ENCODE data around the gene ACTL7B.
"Not testable (repeated sequence)": the region's sequence is repeated elsewhere in the genome, so short reads cannot be mapped to it uniquely, and the experiment has no call there.

The ACTL7B gene

DNA sequence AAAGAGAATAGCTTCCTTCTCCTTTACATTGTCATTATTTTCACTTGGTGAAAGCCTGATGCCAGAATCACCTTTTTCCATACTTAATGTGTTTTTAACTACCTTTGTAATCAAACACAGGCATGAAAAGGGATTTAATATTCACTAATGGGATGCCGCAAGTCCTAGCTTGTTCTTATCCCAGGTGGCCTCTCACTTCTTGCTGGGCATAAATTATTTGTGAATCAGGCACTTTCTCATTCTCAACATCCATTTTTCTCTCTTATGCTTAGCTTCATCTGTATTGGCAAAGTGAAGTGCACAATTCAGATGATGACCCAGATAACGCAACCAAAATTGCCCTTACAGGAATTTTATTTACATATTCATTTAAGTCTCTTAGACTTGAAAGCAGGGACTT, 10.9 kb downstream of the ACTL7B start:
- no peak for DNase-seq (ENCODE audit: low read depth)

DNA sequence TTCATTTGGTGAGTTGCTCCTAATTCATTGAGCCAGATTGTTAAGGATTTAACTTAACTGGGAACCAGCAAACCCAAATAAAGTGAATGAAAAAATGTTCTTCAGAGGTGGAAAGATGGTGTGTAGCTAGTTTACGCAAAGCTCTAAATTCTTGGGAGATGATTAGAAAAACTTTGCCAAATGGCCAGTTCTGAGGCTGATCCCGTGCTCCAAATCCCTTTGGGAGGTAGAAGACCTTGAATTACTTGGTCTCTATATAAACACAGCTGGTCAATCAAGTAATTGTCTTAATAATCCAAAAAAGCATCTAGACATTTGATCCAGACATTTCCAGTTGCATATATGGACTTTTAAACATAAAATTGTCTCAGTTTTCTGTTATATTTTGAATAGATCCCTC, 11.4 kb downstream of the ACTL7B start:
- no peak for DNase-seq (ENCODE audit: low read depth)

GRCh38 chr9:108842610-108843295, 13.0 kb downstream of the ACTL7B start:
- DNase-seq (ENCODE audit: low read depth): no peak

DNA sequence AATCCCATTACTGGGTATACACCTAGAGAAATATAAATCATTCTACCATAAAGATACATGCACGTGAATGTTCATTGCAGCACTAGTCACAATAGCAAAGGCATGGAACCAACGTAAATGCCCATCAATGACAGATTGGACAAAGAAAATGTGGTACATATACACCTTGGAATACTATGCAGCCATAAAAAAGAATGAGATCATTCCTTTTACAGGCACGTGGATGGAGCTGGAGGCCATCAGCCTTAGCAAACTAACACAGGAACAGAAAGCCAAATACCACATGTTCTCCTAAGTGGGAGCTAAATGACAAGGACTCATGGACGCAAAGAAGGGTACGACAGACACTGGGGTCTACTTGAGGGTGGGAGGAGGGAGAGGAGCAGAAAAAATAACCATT, 16.2 kb downstream of the ACTL7B start:
- not testable (repeated sequence) for DNase-seq (ENCODE audit: low read depth)

- DNase-seq (ENCODE audit: low read depth): peak; percentile 87
Measured at GRCh38 chr9:108838017-108838416, 17.8 kb downstream of the ACTL7B start.

DNA sequence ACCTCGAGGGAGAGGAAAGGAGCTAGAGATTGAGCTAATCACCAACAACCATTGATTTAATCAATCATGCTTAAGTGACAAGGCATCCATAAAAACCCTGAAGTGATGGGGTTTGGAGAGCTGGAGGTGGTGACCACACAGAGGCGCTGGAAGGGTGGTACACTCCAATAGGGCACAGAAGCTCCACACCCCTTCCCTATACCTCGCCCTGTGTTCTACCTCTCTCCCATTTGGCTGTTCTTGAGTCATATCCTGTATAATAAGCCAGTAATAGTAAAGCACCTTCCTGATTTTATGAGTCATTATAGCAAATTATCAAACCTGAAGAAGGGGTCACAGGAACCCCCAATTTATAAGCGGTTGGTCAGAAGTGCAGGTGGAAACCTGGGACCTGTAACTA, 18.3 kb downstream of the ACTL7B start:
- DNase-seq (ENCODE audit: low read depth): peak; percentile 76

GRCh38 chr9:108836781-108837180, 19.0 kb downstream of the ACTL7B start:
- peak; percentile 70 for DNase-seq (ENCODE audit: low read depth)

- no peak for DNase-seq (ENCODE audit: low read depth)
Measured at GRCh38 chr9:108836319-108836718, 19.5 kb downstream of the ACTL7B start.

GRCh38 chr9:108835831-108836230, 20.0 kb downstream of the ACTL7B start:
- peak; percentile 85 for DNase-seq (ENCODE audit: low read depth)

DNA sequence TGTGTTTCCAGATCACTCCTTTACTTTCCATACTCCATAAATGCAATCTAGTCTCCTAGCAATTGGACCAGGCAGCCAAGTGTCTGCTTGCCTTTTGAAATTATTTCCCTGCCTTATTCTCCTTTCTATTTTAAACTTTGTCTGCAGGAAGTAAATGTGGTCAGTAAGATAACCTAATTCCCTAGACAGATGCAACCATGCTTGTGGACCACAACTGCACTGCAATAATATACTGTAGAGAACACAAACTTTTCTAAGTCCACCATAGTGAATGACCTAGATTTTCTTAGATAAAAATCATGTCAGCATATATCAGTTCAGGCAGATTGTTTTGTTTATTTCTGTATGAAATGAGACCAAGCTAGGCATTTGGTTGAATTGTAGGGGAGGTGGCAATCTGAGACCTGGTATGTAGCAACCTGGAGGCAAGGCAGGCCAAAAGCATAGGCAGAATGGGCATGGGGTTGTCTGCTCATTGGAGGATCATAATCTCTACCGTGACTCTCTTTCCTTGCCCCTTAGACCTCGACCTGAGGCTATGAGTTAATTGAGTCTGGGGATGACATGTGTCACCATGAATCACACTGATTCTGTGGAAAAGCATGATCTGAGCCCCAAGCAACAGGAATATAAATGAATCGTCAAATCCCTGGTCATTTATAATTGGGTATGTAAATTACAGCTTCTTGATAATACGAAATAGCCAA, 20.7 kb downstream of the ACTL7B start:
- peak; percentile 78 for DNase-seq (ENCODE audit: low read depth)

DNA sequence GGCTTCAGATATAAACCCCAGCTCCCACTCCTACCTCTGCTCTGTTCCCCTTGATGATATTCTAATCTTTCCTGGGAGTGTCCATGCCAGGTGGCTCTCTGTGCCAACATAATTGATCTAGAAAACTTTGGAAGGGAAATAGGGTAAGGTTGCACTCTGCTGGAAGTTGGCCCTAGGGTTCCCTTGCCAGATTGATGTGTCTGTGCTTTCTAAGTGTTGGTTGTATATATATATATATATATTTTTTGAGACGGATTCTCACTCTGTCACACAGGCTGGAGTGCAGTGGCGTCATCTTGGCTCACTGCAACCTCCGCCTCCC, 23.6 kb downstream of the ACTL7B start:
- DNase-seq (ENCODE audit: low read depth): no peak

DNA sequence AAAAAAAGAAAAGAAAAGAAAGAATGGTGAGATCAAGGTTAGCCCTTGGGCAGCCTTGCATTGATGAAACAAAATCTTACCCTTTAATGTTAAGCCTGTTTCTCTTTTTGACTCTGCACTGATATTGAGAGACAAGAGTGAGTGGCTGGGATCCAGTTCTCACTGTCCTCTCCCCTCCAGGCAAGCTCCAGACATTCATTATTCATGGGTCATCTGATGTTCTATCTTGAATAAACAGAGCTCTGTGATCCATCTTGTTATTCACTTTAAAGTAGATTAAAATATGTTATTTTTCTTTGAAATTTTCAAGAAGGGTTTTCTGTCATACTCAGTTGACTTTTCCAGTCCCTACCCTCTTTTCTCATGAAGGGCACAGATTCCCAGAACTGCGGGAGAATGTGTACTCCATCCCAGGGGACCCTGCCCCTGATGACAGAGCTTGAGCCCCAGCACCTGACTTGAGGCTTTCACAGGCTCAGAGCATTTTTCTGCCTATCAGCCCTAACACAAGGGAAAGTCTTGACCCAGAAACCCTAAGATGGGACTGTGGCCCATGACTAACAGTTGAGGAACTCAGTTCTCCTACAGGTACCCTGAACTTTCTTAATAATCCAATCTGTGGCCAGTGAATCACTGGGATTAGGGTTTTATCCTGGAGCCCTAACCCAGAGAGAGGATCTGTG, 24.1 kb downstream of the ACTL7B start:
- peak; percentile 56 for DNase-seq (ENCODE audit: low read depth)

- DNase-seq (ENCODE audit: low read depth): peak; percentile 59
Measured at GRCh38 chr9:108830272-108830671, 25.5 kb downstream of the ACTL7B start.

- no peak for DNase-seq (ENCODE audit: low read depth)
Measured at GRCh38 chr9:108823829-108824228, 32.0 kb downstream of the ACTL7B start.

- no peak for DNase-seq (ENCODE audit: low read depth)
Measured at GRCh38 chr9:108816037-108816436, 39.7 kb downstream of the ACTL7B start.

- no peak for DNase-seq (ENCODE audit: low read depth)
Measured at GRCh38 chr9:108815156-108815555, 40.6 kb downstream of the ACTL7B start.

- peak; percentile 74 for DNase-seq (ENCODE audit: low read depth)
Measured at GRCh38 chr9:108813951-108814601, 41.7 kb downstream of the ACTL7B start.

GRCh38 chr9:108812396-108813025, 43.3 kb downstream of the ACTL7B start:
- no peak for DNase-seq (ENCODE audit: low read depth)

DNA sequence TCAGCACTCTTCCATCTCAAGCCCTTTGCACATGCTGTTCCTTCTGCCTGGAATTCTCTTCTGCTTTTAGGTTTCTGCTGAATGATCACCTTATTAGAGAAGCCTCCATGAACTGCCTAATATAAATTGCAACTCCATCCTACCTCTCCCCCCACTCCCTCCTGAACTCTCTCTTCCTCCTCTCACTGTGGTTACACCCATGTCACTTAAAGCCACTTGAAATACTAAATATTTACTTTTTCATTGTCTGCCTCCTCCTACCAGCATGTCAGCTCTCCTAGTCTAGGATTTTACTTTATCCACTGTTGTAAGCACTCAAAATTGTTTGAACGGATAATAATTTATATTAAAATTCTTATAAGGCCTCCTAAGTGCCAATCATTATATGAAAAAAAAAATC, 43.8 kb downstream of the ACTL7B start:
- DNase-seq (ENCODE audit: low read depth): no peak

GRCh38 chr9:108809269-108809668, 46.5 kb downstream of the ACTL7B start:
- no peak for DNase-seq (ENCODE audit: low read depth)
